H1 (cell line): ENCODE results near the gene GNAT1. TPM values are rescaled to one million over a fixed set of nuclear protein-coding genes. Genes with fewer than 3 reads are reported as not detected.
A peak's percentile ranks its signal among the peaks of the same experiment; 100 is the strongest.

Experiments used
- CTCF ChIA-PET: fragments of 300-600 bp; sonication (Branson Sonifier 250); formaldehyde crosslinking; loops from one replicate; lab custom pipeline; 2021; ENCODE audit not compliant: partially characterized antibody; lab: Charles Lee
- POLR2A ChIA-PET: fragments of 300-600 bp; sonication (Branson Sonifier 250); formaldehyde crosslinking; loops from one replicate; lab custom pipeline; 2021; ENCODE audit warnings: inconsistent platforms; ENCODE audit not compliant: partially characterized antibody; lab: Charles Lee
- DNase-seq, 2 experiments: peaks; one replicate each; pipeline versions ENCODE4 v3.0.0 to v3.0.0-alpha.2; 2010 to 2022; ENCODE audit warnings: low spot score in 2 of 2, low read depth in 1 of 2, mixed read lengths in 1 of 2
- FAIRE-seq: peaks from 2 replicates; lab custom pipeline; 2011; peaks lifted over from hg19 to GRCh38; lab: Jason Lieb, UNC
- H2AFZ ChIP-seq: 2 replicates; pipeline ENCODE4 v1.8.1; 2012; ENCODE audit warnings: low read length, inconsistent platforms
- H2AK5ac ChIP-seq: 2 replicates; pipeline ENCODE4 v1.6.1; 2013; ENCODE audit warnings: low read depth, low read length
- H2BK120ac ChIP-seq: replicated peaks from 2 replicates; pipeline ENCODE3; 2013; ENCODE audit warnings: low read depth, low read length, inconsistent platforms
- H2BK12ac ChIP-seq: 2 replicates; pipeline ENCODE4 v1.6.1; 2013; ENCODE audit warnings: low read depth, low read length
- H2BK15ac ChIP-seq: 2 replicates; pipeline ENCODE4 v1.6.1; 2013; ENCODE audit warnings: low read length
- H2BK20ac ChIP-seq: 2 replicates; pipeline ENCODE4 v1.6.1; 2013; ENCODE audit warnings: low read length
- H2BK5ac ChIP-seq: 2 replicates; pipeline ENCODE4 v1.6.1; 2013; ENCODE audit warnings: low read depth, low read length
- H3K14ac ChIP-seq: 2 replicates; pipeline ENCODE4 v1.6.1; 2013; ENCODE audit warnings: inconsistent platforms; ENCODE audit not compliant: insufficient read length
- H3K18ac ChIP-seq: 2 replicates; pipeline ENCODE4 v1.6.1; 2013; ENCODE audit warnings: low read length; ENCODE audit errors: extremely low read depth
- H3K23ac ChIP-seq: 2 replicates; pipeline ENCODE4 v1.6.1; 2013; ENCODE audit warnings: inconsistent platforms; ENCODE audit not compliant: insufficient read length
- H3K23me2 ChIP-seq: 2 replicates; pipeline ENCODE4 v1.6.1; 2013; ENCODE audit warnings: low read depth, low read length
- H3K27ac ChIP-seq: 2 replicates; pipeline ENCODE4 v1.6.1; 2011; ENCODE audit warnings: low read depth, low read length, inconsistent platforms
- H3K27me3 ChIP-seq, 4 experiments: replicated peaks in 1 of 4; 1 replicate in 1 of 4; 2 replicates in 3 of 4; pipeline versions ENCODE4 v1.6.1 to v1.8.1; 2011 to 2013; ENCODE audit warnings: low read length in 3 of 4, mild to moderate bottlenecking in 3 of 4, inconsistent platforms in 2 of 4, mixed read lengths in 2 of 4, moderate library complexity in 1 of 4; ENCODE audit not compliant: control insufficient read depth in 3 of 4, insufficient read depth in 3 of 4; ENCODE audit errors: extremely low read depth in 1 of 4
- H3K36me3 ChIP-seq, 4 experiments: 2 replicates each; pipeline versions ENCODE4 v1.6.1 to v1.8.1; 2011 to 2013; ENCODE audit warnings: mild to moderate bottlenecking in 4 of 4, low read length in 3 of 4, moderate library complexity in 2 of 4, control low read depth in 1 of 4, inconsistent platforms in 1 of 4; ENCODE audit not compliant: insufficient read depth in 4 of 4, control insufficient read depth in 2 of 4
- H3K4ac ChIP-seq: replicated peaks from 2 replicates; pipeline ENCODE3; 2013; ENCODE audit warnings: low read length, low read depth, mixed read lengths, inconsistent platforms; ENCODE audit not compliant: insufficient read length
- H3K4me1 ChIP-seq, 4 experiments: replicated peaks in 1 of 4; 1 replicate in 1 of 4; 2 replicates in 3 of 4; pipeline versions ENCODE4 v1.6.1 to v1.8.1; 2011 to 2013; ENCODE audit warnings: low read length in 3 of 4, inconsistent platforms in 2 of 4, mixed read lengths in 1 of 4; ENCODE audit not compliant: insufficient read depth in 4 of 4, control insufficient read depth in 3 of 4
- H3K4me2 ChIP-seq, 2 experiments: 2 replicates each; pipeline versions ENCODE4 v1.6.1 to v1.8.1; 2011 to 2013; ENCODE audit warnings: low read depth in 2 of 2, low read length in 2 of 2, control low read depth in 1 of 2, inconsistent platforms in 1 of 2, mild to moderate bottlenecking in 1 of 2; ENCODE audit not compliant: insufficient read depth in 1 of 2
- H3K4me3 ChIP-seq, 4 experiments: fragments of 200-600, 300-600 bp in 1 of 4; sonication (generic), shearing (Covaris generic), sonication (Bioruptor Twin) in 1 of 4; 2 replicates each; pipeline versions ENCODE4 v1.5.1 to v1.8.1; 2011 to 2016; ENCODE audit warnings: low read length in 4 of 4, low read depth in 3 of 4, control low read depth in 2 of 4, inconsistent platforms in 2 of 4, mild to moderate bottlenecking in 2 of 4, mixed read lengths in 1 of 4, moderate library complexity in 1 of 4; ENCODE audit not compliant: insufficient read depth in 2 of 4; ENCODE audit errors: extremely low read depth in 1 of 4
- H3K56ac ChIP-seq: replicated peaks from 2 replicates; pipeline ENCODE3; 2013; ENCODE audit warnings: low read depth, mild to moderate bottlenecking, mixed read lengths, low read length, inconsistent platforms; ENCODE audit not compliant: insufficient read length
- H3K79me1 ChIP-seq: 2 replicates; pipeline ENCODE4 v1.6.1; 2013; ENCODE audit warnings: low read depth, low read length, control low read depth
- H3K79me2 ChIP-seq, 2 experiments: 2 replicates each; pipeline versions ENCODE4 v1.6.1 to v1.8.1; 2012 to 2013; ENCODE audit warnings: low read length in 2 of 2, mild to moderate bottlenecking in 2 of 2, inconsistent platforms in 1 of 2; ENCODE audit not compliant: insufficient read depth in 2 of 2, control insufficient read depth in 1 of 2
- H3K9ac ChIP-seq, 4 experiments: replicated peaks in 1 of 4; 1 replicate in 1 of 4; 2 replicates in 3 of 4; pipeline versions ENCODE4 v1.6.1 to v1.8.1; 2011 to 2013; ENCODE audit warnings: low read depth in 3 of 4, low read length in 3 of 4, control low read depth in 2 of 4, mild to moderate bottlenecking in 2 of 4, moderate library complexity in 2 of 4, inconsistent platforms in 1 of 4; ENCODE audit errors: extremely low read depth in 1 of 4
- H3K9me3 ChIP-seq, 2 experiments: 2 replicates each; pipeline versions ENCODE4 v1.6.1 to v1.8.1; 2012 to 2013; ENCODE audit warnings: mild to moderate bottlenecking in 2 of 2, moderate library complexity in 2 of 2, control low read depth in 1 of 2, inconsistent platforms in 1 of 2, low read depth in 1 of 2, low read length in 1 of 2, mixed read lengths in 1 of 2; ENCODE audit not compliant: insufficient read depth in 2 of 2
- H4K20me1 ChIP-seq, 2 experiments: replicated peaks in 1 of 2; 2 replicates each; pipeline versions ENCODE3 to v1.8.1; 2011 to 2013; ENCODE audit warnings: inconsistent platforms in 2 of 2, low read length in 2 of 2, mild to moderate bottlenecking in 1 of 2; ENCODE audit not compliant: insufficient read depth in 2 of 2, control insufficient read depth in 1 of 2
- H4K5ac ChIP-seq: 2 replicates; pipeline ENCODE4 v1.6.1; 2013; ENCODE audit warnings: low read length, low read depth, mixed read lengths, inconsistent platforms; ENCODE audit not compliant: insufficient read length
- H4K8ac ChIP-seq: 2 replicates; pipeline ENCODE4 v1.8.0; 2013; ENCODE audit warnings: mild to moderate bottlenecking, moderate library complexity, low read length, inconsistent platforms; ENCODE audit not compliant: insufficient read depth; ENCODE audit errors: extremely low read depth
- H4K91ac ChIP-seq: replicated peaks from 2 replicates; pipeline ENCODE3; 2013; ENCODE audit warnings: low read length, mixed read lengths, inconsistent platforms; ENCODE audit not compliant: insufficient read length
- ASH2L ChIP-seq: fragments of 200-600, 300-600 bp; sonication (generic); IDR thresholded peaks from one replicate; pipeline ENCODE4 v1.7.1; 2017; ENCODE audit warnings: low read length
- MAFK ChIP-seq: IDR thresholded peaks from 2 replicates; pipeline ENCODE4 v1.6.1; 2012; ENCODE audit warnings: low read depth, mild to moderate bottlenecking, improper control_type of control experiment, low read length
- PHF8 ChIP-seq: fragments of 200-600 bp; sonication (generic); conservative IDR thresholded peaks from 2 replicates; pipeline ENCODE4 v1.7.1; 2012; ENCODE audit warnings: low read depth, mild to moderate bottlenecking, inconsistent platforms, low read length, moderate library complexity
- POLR2AphosphoS5 ChIP-seq: IDR thresholded peaks from 2 replicates; pipeline ENCODE4 v1.6.1; 2011; ENCODE audit warnings: low read depth, low read length
- RBBP5 ChIP-seq: IDR thresholded peaks from 2 replicates; pipeline ENCODE4 v1.7.1; 2012; ENCODE audit warnings: low read depth, mild to moderate bottlenecking, inconsistent platforms, low read length, moderate library complexity, borderline replicate concordance
- RNF2 ChIP-seq: fragments of 200-900, 300-1000 bp; sonication (generic); IDR thresholded peaks from 2 replicates; pipeline ENCODE4 v1.7.1; 2016; ENCODE audit warnings: borderline replicate concordance, low read depth, mild to moderate bottlenecking, antibody characterized with exemption, low read length; ENCODE audit not compliant: poor library complexity, severe bottlenecking; ENCODE audit errors: missing control alignments
- SP2 ChIP-seq: IDR thresholded peaks from 2 replicates; pipeline ENCODE4 v1.6.1; 2012; ENCODE audit warnings: mild to moderate bottlenecking, low read length, inconsistent platforms
- TAF1 ChIP-seq: IDR thresholded peaks from 2 replicates; pipeline ENCODE4 v1.6.1; 2011; ENCODE audit warnings: mild to moderate bottlenecking, low read depth, low read length
- TEAD4 ChIP-seq: IDR thresholded peaks from 2 replicates; pipeline ENCODE4 v1.6.1; 2012; ENCODE audit warnings: low read depth, low read length, inconsistent platforms, mixed read lengths
- USF2 ChIP-seq: IDR thresholded peaks from 2 replicates; pipeline ENCODE4 v1.6.1; 2011; ENCODE audit warnings: low read length, improper control_type of control experiment
- YY1 ChIP-seq: IDR thresholded peaks from 2 replicates; pipeline ENCODE4 v1.6.1; 2011; ENCODE audit warnings: low read depth, mild to moderate bottlenecking, low read length
- WGBS, 2 experiments: shearing (Covaris generic) in 1 of 2; methylation state at CpG; one replicate each; pipeline versions ENCODE4 v1.1.6 to v1.1.7; 2013 to 2015; ENCODE audit warnings: low lambda C conversion rate in 2 of 2, mixed read lengths in 2 of 2, inconsistent platforms in 1 of 2, low coverage in 1 of 2, missing lambda C conversion rate in 1 of 2; ENCODE audit not compliant: insufficient replicate concordance in 2 of 2, insufficient coverage in 1 of 2, insufficient read length in 1 of 2; ENCODE audit errors: extremely low coverage in 1 of 2, missing lambda C conversion rate in 1 of 2; 5-methylcytosine and 5-hydroxymethylcytosine counted together
- polyA plus RNA-seq, 7 experiments: library from polyadenylated mRNA; depleted of rRNA in 3 of 7; stranded (reverse) in 5 of 7; unstranded in 2 of 7; fragments of >200 nt in 5 of 7; fragments of 200-250 nt in 2 of 7; gene quantifications; 1 replicate in 5 of 7; 2 replicates in 1 of 7; 4 replicates in 1 of 7; pipeline versions ENCODE4 v1.2.1 to v1.2.3, GENCODE V29; 2011 to 2013; ENCODE audit warnings: missing spikeins in 2 of 7, mixed read lengths in 2 of 7
- total RNA-seq: library from RNA; stranded (reverse); fragmentation: NEBNext Ultra II Directional; extraction: Animal tissue kit (Norgen Biotek cat#: 25700); gene quantifications from 2 replicates; pipeline ENCODE4 v1.2.1, GENCODE V29; 2021

GNAT1 gene
- total and polyA plus RNA-seq, 2 of the 8 experiments (the other 6 are each of a cell fraction or from before 2014, with no cell fraction given): 0.08 TPM; not detected in 1

GRCh38 chr3:50246517-50246954, 55.1 kb downstream of the GNAT1 start:
- peak overlapping the region; percentile 35 for H3K56ac ChIP-seq
- FAIRE-seq (no peak), DNase-seq (no peak)
- CTCF ChIA-PET: interaction anchor here (0.6 to 53.5 kb wide), 34 partner anchors 11 to 443 kb away, joined by 3 to 2149 read pairs (median 4); partner anchors contain the start of genes GNAI2, GNAT1, HYAL3 and INKA1
- H3K4ac ChIP-seq: peak overlapping the region; percentile 88
- H2BK120ac ChIP-seq: peak overlapping the region; percentile 38
- no peak overlapping the region for H2AFZ ChIP-seq
- peak overlapping the region in 1 of 2 experiments; percentile 60; a peak in 2 of 4 replicates for H3K4me2 ChIP-seq
- H2BK5ac ChIP-seq: peak overlapping the region; percentile 96
- POLR2A ChIA-PET: interaction anchor here (0.6 to 3.5 kb wide), 15 partner anchors 8 to 281 kb away, joined by 3 to 17 read pairs (median 4); partner anchors contain the start of gene IFRD2
- no peak overlapping the region for H3K14ac ChIP-seq
- peaks cover 21 to 90% of the 10 kb centered on the region in 2 experiments for H3K79me2 ChIP-seq
- peak overlapping the region in 2 of 4 experiments; percentile 34 to 38; a peak in 3 of 7 replicates for H3K9ac ChIP-seq
- H4K20me1 ChIP-seq: peaks cover 18 to 38% of the 10 kb centered on the region in 2 experiments
- no peak overlapping the region for H3K23ac ChIP-seq
- peak overlapping the region; percentile 53; the same call in 1 of the 2 replicates for H3K27ac ChIP-seq
- peaks cover 40% of the 10 kb centered on the region for H3K79me1 ChIP-seq
- peak overlapping the region; percentile 29; the same call in 1 of the 2 replicates for H2AK5ac ChIP-seq
- peak overlapping the region; percentile 86 for H4K91ac ChIP-seq
- H4K8ac ChIP-seq: peak overlapping the region; percentile 58; the same call in 1 of the 2 replicates
- H2BK20ac ChIP-seq: peak overlapping the region; percentile 18; the same call in 1 of the 2 replicates
- peak overlapping the region; percentile 92; the same call in 1 of the 2 replicates for H2BK12ac ChIP-seq
- peaks cover 5 to 44% (median 37%) of the 10 kb centered on the region in 4 experiments for H3K4me1 ChIP-seq
- peak overlapping the region; percentile 84; the same call in 1 of the 2 replicates for H3K18ac ChIP-seq
- peaks cover 2% of the 10 kb centered on the region; the same call in 1 of the 2 replicates for H3K23me2 ChIP-seq
- H4K5ac ChIP-seq: peak overlapping the region; percentile 39
- H3K4me3 ChIP-seq: peak overlapping the region in 2 of 4 experiments; percentile 10 to 27; a peak in 2 of 8 replicates
- 56% methylated on average over 8 of the region's 10 CpGs; no CpG with 5 or more reads in 1 of the 2 experiments for WGBS, 2 experiments
- no peaks in the 10 kb centered on the region for H3K9me3 ChIP-seq
- H3K27me3 ChIP-seq: no peaks in the 10 kb centered on the region
- peak overlapping the region; percentile 98; the same call in 1 of the 2 replicates for H2BK15ac ChIP-seq
- peaks cover 0 to 3% (median 2%) of the 10 kb centered on the region in 4 experiments; a peak in 2 of 8 replicates for H3K36me3 ChIP-seq
- TF ChIP-seq RBBP5 (no peak), PHF8 (no peak), MAFK (no peak), TAF1 (no peak), USF2 (no peak), RNF2 (no peak), ASH2L (no peak), SP2 (no peak), TEAD4 (no peak), YY1 (no peak), POLR2AphosphoS5 (no peak)
